Fibroblast of the conjunctiva (primary cell): ENCODE results near the gene MET.
"Not testable (repeated sequence)": the region's sequence is repeated elsewhere in the genome, so short reads cannot be mapped to it uniquely, and the experiment has no call there.

Source experiments
- DNase-seq: peaks from one replicate; pipeline ENCODE4 v3.0.0-alpha.2; 2010; ENCODE audit warnings: low read depth

Gene MET

DNA sequence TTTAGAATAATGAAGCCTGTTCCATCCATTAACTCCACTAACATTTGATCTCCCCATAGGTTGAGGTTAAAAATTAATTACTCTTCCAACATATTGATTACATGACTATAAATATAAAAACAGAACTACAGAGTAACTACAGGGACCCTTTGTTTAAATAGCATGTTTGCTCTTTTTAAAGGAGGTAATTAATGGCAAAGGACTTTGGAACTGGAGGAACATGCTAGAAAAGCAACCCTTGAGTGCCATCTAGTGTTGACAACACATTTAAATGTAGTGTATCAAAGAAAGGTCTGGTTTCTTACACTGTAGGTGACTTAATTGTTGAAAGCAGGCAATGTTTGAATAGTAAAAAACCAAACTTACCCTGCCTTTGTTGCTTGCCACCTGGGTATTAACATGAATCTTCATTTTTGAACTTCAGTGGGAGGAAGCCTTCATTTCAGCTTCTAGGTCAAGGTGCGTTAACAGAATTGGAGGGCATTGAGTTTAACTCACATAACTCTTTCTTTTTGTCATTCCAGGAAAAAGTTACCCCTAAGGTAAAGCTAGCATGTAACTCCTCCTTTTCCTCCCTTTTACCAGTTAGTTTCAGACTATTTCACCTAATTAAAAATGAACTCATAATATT is 137.8 kb downstream of the MET start:
- DNase-seq = peak; percentile 68

DNA sequence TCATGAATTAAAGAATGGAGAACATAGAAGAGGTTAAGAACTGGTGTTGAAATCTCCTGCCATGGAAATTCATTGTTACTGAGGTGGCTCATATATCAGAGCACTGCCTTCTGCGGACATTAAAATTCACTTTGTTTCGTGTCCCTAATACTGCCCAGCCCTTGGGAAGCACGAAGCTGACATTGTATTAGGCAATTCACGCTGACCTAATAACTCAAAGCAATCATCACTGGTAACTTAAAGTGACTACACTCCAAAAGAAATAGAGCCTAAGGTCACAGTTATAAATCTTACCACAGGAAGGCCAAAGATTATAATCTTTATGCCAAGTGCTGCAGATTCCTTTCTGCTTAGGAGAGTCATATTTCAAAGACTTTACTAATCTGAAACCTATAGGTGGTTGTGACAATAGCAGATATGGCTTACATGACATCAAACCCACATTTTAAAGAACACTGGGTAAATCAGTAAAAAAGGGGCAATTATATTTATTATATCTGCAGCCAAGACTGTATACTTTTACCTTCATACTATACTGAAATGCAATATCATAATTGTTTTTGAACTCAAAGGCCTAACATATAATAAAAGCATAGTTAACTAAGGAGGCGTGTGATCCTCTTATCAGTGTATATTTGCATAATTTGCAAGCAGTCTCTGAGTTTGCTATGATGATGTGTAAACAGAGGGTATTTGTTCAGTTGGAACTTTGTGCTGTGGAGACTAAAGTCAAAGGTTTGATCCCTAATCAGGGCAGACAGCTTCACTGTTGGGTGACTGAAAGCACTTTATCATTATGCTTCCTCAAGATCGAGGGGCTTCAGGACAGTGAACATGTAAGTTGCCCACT is 138.5 kb downstream of the MET start:
- DNase-seq = no peak

DNA sequence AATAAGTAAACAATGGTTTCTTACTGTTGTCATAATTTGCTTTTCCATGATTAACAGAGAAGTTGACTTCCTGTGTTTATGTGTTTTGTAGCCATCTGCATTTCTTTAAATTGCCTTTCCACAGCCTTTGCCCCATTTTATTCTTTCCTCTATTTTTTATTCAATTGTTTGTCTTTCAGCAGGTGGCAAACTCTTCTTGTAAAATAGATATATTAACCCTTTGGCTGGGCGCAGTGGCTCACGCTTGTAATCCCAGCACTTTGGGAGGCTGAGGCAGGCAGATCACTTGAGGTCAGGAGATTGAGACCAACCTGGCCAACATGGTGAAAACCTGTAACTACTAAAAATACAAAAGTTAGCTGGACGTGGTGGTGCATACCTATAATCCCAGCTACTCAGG is 139.8 kb downstream of the MET start:
- no peak for DNase-seq

DNA sequence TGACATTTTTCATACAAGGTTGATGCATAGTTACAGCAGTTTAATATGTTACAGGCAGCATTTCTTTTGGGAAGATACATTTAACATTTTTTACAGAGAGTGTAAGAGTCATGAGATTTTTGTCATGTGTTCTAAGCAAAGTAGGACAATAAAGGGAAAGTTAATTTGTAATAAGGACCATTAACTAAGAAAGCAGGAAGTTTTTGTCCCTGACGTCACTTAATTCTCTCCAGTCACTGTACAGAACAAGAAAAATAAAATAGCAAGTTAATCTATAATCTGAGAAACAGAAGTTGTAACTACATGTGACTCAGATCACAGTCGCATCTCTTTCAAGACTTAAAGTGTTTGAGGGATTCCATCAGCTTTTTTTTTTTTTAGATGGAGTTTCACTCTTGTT is 140.9 kb downstream of the MET start:
- no peak for DNase-seq

DNA sequence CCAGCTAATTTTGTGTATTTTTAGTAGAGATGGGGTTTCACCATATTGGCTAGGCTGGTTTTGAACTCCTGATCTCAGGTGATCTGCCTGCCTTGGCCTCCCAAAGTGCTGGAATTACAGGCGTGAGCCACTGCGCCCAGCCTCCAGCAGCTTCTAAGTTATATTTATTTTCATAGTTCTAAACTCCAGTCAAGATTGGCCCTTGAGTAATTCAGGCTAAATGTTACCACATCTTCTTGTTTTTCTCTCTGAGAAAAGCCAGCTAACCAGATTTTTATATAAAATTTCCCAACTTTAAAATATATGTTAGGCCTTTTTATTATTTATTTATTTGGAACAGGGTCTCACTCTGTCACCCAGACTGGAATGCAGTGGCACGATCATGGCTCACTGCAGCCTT is 141.4 kb downstream of the MET start:
- DNase-seq = not testable (repeated sequence)

DNA sequence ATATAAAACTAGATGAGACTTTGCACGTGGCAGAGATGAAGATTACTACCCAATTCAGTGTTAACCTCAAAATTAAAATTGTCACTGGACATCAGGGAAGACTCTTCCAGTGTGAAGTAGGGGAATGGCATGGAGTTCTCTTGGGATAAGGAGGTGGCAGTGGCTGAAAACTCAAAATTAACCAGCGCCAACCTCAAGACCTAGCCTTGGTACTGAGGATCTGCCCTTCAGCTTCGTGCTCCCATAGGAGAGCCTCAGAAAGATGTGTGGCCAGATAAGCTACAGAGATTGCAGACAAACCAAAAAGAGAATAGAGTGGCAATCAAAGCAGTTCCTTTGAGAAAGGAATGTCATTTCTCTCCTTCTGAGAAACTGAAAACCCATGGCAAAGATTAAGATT is 143.0 kb downstream of the MET start:
- no peak for DNase-seq

DNA sequence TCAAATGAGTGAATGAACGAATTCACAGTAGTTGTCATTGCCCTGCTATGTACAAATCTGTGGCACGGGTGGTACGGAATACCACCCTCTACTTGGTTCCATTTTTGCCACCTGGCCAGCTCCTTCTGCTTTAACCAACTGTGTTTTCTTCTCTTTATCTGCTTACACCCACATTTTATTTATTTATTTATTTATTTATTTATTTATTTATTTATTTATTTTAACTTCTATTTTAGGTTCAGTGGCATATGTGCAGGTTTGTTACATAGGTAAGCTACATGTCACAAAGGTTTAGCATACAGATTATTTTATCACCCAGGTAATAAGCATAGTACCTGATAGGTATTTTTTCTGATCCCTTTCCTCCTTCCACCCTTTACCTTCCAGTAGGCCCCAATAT is 148.2 kb downstream of the MET start:
- no peak for DNase-seq

DNA sequence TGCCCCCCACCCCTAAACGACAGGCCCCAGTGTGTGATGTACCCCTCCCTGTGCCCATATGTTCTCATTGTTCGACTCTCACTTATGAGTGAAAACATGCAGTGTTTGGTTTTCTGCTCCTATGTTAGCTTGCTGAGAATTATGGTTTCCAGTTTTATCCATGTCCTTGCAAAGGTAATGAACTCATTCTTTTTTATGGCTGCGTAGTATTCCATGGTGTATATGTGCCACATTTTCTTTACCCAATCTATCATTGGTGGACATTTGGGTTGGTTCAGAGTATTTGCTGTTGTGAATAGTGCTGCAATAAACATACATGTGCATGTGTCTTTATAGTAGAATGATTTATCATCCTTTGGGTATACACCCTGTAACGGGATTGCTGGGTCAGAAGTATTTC is 149.7 kb downstream of the MET start:
- DNase-seq = not testable (repeated sequence)

DNA sequence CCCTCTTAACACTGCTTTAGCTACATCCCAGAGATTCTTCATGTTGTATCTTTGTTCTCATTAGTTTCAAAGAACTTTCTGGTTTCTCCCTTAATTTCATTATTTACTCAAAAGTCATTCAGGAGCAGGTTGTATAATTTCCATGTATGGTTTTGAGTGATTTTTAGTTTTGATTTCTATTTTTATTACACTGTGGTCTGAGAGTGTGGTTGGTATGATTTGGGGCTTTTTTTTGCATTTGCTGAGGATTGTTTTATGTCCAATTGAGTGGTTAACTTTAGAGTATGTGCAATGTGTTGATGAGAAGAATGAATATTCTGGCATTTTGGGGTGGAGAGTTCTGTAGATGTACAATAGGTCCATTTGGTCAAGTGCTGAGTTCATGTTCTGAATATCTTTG is 152.5 kb downstream of the MET start:
- DNase-seq = no peak

DNA sequence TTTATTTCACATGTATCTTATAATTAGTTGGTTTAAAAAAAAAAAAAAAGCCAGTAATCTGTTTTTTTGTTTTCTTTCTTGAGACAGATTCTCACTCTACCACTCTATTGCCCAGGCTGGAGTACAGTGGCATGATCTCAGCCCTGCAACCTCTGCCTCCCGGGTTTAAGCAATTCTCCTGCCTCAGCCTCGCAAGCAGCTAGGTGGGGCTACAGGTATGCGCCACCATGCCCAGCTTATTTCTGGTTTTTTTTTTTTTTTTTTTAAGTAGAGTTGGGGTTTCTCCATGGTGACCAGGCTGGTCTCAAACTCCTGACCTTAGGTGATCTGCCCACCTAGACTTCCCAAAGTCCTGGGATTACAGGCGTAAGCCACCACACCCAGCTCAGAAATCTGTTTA is 156.3 kb downstream of the MET start:
- no peak for DNase-seq

DNA sequence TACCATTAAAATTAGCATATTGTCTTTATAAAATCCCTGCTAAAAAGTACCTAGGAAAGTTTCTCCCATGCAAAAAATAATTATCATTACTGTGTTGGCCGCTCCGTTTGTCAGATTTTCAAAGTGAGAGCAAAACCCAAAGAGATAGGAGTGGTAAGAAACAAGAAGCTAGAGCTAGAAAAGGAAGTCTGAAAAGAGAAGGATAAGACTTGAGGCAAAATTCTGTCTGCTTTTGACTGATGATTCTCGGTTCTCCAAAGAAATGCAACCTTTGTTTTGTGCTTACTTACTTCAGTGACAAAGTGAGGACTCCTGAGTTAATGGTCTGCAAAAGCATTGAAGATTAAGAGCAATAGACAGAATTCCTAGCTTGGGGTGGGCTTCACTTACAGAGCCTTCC is 157.0 kb downstream of the MET start:
- no peak for DNase-seq

DNA sequence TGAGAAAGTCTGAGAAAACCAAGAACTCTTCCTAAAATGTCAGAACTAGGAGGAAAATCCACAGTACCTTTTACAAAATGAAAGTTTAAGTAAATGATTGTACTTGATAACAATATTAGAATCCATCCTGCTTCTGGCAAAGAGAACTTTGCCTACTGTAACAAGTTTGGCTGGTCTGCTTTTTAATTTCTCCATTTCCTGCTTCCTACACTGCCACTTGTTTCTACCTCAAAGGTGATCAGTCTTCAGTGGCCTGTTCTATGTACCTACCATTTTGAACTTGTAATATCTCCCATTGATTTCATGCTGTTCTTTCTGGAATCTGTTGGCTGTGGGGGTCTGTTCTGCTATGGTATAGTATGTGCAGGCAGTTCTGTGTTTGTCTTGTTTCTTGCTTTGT is 157.5 kb downstream of the MET start:
- no peak for DNase-seq

DNA sequence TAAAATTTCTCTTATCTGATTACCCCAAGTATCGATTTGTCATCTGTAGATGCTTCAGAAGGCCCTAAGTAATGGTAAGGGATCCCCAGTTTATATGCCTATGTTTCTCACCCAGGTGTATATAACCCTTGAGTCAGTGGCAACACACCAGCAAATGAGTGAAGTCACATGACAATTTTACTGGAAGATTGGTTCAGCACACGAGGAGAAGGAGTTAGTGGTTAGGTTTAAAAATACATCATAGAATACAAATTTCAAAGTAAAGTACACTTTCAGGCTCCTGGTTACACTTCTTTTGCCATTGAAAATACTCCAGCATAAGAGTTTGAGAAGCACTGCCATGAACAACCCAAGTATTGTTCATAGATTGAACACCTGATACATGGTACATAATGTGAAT is 160.7 kb downstream of the MET start:
- DNase-seq = no peak

DNA sequence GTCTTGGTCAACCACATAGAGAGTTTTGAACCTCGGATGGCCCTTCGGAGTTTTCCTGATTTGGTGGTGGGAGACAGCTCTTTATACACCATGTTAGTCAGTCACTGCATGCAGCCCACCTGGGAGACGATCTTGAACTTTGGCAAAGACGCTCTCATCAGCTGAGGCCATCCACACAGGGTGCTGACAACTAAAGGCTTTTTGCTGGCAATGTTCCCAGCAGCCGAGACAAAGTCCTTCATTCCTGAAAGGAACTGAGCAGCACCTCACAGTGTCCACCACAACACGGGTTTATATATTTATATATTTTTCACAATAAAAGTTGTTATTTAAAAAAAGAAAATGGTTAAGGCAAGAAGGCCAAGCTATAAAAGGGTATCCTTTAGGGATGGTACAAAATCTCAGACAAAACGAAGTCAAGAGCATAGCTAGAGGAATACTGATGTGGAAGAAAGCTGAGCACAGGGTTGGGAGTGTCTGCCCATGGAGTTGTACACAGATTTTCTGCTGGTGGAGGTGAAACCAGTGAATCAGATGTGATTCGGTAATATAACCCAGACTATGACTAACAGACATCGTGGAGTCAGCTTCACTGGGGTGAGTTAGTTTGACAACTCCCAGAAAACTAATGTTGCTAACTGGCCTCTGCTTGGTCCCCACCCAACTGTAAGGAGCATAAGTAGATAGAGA is 163.0 kb downstream of the MET start:
- no peak for DNase-seq

DNA sequence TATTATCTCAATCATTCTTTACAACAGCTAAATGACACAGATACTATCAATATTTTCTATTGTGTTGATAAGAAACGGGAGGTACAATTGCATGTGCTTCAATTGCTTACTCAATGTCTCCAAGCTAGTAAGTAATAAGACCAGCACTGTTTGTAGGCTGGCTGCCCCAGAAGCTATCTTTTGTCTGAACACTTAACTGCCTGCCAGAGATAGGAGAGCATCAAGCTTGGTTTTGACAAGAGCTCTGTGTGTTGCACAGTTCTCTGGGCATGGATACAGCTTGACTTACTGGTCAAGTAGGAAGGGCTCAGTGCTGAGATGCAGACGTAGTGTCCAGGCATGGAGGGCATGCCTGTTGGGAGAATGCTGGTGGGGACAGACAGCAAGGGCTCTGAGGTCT is 164.1 kb downstream of the MET start:
- DNase-seq = no peak

DNA sequence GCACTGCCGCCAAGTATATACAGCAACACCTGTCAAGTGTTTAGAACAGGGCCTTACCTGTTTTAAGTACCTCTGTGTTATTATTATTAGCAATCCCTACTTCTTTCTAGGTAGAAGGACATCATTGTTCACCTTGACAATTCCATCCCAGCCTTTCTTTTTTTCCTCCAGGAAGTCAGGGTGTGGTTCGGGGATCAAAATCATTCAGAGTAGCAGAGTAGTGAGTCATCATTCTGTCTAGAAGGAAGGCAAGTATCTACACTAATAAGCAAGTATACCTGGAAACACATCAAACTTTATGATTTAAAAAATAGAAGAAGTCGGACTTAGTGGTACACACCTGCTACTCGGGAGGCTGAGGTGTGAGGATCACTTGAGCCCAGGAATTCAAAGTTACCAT is 164.9 kb downstream of the MET start:
- DNase-seq = no peak

DNA sequence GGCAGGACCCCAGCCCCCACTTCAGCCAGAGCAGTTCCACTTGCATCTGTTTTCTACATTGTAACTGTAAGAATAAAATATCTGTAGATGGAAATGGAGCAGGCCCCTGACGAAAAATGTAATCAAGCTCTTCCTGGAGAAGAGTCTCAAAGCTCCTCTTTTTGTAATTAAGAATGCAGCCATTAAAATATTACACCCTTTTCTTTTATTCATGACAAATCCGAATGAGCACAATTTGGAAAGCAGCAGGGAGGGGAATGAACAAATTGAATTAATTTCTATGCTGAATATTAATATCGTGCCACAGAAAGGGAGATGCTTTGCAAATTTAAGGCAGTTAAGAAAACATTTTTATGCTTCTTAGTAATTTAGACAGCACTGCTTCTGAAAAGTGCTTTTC is 165.6 kb downstream of the MET start:
- no peak for DNase-seq

DNA sequence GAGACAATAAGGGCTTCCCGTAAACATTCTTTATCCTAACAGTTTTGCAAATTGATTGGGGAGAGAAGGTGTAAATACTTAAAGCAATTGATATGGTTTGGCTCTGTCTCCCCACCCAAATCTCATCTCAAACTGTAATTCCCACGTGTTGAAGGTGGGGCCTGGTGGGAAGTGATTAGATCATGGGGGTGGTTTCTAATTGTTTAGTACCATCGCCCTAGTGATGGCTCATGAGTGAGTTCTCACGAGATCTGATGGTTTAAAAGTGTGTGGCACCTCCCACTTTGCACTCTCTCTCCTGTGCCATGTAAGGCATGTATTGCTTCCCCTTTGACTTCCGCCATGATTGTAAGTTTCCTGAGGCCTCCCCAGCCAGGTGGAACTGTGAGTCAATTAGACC is 168.3 kb downstream of the MET start:
- DNase-seq = no peak

DNA sequence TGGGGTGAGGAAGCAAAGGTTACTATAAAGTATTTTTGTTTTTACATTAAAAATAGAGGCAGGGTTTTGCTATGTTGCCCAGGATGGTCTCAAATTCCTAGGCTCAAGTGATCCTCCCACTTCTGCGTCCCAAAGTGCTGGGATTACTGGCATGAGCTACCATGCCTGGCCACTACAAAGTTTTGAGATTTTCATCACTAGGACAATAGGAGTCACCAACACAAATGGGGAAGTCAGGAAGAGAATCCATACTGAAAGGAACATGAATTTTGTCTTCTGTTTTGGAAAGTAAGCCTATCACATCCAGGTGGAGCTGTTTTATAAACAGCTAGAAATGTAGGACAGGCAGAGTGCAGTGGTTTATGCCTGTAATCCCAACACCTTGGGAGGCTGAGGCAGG is 170.4 kb downstream of the MET start:
- DNase-seq = no peak

DNA sequence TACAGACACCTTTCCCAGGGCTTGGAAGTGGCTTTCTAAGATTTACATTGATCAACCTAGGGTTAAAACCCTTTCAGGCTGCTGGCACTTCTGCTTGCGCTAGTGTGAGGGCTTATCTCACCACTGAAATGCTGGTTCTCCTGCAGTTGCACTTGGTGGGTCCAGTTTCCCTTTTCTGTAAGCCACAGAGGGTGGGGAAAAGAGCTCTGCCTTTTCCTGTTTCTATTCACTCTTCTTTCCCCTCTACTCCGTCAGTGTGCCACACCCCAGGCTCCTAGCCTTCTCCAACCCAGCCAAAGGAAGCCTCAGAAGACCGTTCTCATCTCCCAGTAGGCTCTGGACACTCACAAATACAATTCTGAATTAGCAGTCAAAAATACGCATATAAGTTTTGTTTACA is 171.4 kb downstream of the MET start:
- no peak for DNase-seq
